HCEC 1CT (cell line): ENCODE data around the gene FBLN5.

Experiments
- DNase-seq: peaks from one replicate; pipeline ENCODE4 v3.0.0-alpha.2; 2017

Gene FBLN5

GRCh38 chr14:91947475-91948184 lies at the start of gene FBLN5:
Gene FBLN5, minus strand, starts transcription at chr14:91947694. Its CDS starts 465 bp downstream, at chr14:91947229.
- peak; percentile 94 for DNase-seq

- peak; percentile 85 for DNase-seq
These were observed 49.5 kb upstream of the FBLN5 start for GRCh38 chr14:91996948-91997371.

GRCh38 chr14:91987192-91987591 lies 39.7 kb upstream of the FBLN5 start:
- DNase-seq: no peak

- peak; percentile 61 for DNase-seq
These were observed 38.2 kb upstream of the FBLN5 start for GRCh38 chr14:91985521-91986255.

- DNase-seq: peak; percentile 89
These were observed 37.5 kb upstream of the FBLN5 start for GRCh38 chr14:91985008-91985407.

GRCh38 chr14:91983588-91983987 lies 36.1 kb upstream of the FBLN5 start:
- DNase-seq: peak; percentile 28

- DNase-seq: peak; percentile 98
These were observed 32.7 kb upstream of the FBLN5 start for GRCh38 chr14:91980157-91980556.

GRCh38 chr14:91977884-91978283 lies 30.4 kb upstream of the FBLN5 start:
- peak; percentile 69 for DNase-seq

GRCh38 chr14:91975763-91976162 lies 28.3 kb upstream of the FBLN5 start:
- no peak for DNase-seq

GRCh38 chr14:91971188-91971778 lies 23.8 kb upstream of the FBLN5 start:
- DNase-seq: no peak

GRCh38 chr14:91968280-91968679 lies 20.8 kb upstream of the FBLN5 start:
- no peak for DNase-seq

- DNase-seq: no peak
These were observed 17.2 kb upstream of the FBLN5 start for GRCh38 chr14:91964724-91965123.

GRCh38 chr14:91964011-91964410 lies 16.5 kb upstream of the FBLN5 start:
- no peak for DNase-seq

- peak; percentile 68 for DNase-seq
These were observed 16.0 kb upstream of the FBLN5 start for GRCh38 chr14:91963465-91963864.

GRCh38 chr14:91961297-91962220 lies 14.1 kb upstream of the FBLN5 start:
- no peak for DNase-seq

- DNase-seq: no peak
These were observed 10.4 kb upstream of the FBLN5 start for GRCh38 chr14:91957876-91958313.

GRCh38 chr14:91956616-91957015 lies 9.1 kb upstream of the FBLN5 start:
- no peak for DNase-seq

- DNase-seq: no peak
These were observed 7.7 kb upstream of the FBLN5 start for GRCh38 chr14:91955168-91955567.

- DNase-seq: no peak
These were observed 5.9 kb upstream of the FBLN5 start for GRCh38 chr14:91953170-91953985.

GRCh38 chr14:91946622-91947474 lies 646 bp downstream of the FBLN5 start:
- peak; percentile 44 for DNase-seq
